Kidney capillary endothelial cell (primary cell): ENCODE measurements around the gene GVQW3.
A peak's percentile ranks its signal among the peaks of the same experiment; 100 is the strongest.

Source experiments
- DNase-seq: peaks from one replicate; pipeline ENCODE4 v3.0.0-alpha.2; 2018; ENCODE audit warnings: low spot score

GVQW3 gene

DNA sequence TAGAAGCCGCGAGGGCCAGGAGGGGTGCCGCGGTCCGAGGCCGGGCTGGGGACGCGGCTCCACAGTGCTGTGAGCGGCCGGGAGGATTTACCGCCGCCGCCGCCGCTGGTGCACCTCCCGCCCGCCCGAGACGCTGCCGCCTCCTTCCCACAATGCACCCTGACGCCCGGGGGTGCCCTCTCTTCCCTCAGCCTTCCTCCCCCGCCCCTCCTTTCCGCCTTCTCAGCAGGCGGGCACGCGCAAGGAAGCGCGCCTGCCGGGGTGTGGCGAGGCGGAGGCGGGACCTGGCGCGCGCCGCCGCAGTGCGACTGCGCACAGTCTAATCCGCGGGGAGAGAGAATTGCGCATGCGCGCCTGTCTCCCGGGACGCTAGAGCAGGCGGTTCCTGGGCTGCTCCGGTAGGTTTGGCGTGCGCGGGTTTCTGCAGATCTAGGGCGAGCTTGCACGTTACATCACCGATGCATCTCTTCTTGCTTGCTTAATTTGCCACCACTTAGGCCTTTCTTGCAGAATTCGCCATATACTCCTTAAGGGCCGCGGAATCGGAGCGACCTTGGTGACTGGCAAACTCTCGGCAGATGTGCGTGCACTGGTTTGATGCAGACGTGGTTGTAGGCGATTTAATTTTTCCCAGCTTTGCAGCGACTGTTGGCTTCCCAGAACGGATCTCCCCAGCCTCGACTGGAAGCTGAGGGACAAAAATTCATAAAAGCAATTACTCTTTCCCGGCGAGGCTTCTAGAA lies at the start of gene GVQW3, which contains the start of gene THAP12:
Gene GVQW3, plus strand, starts transcription at position 347 of the 743 bp plus-strand sequence. CDS start 506 bp downstream, outside the sequence.
Gene THAP12, minus strand, starts transcription at position 156 of the 743 bp plus-strand sequence. CDS start 296 bp downstream, outside the sequence.
- DNase-seq, result peak; percentile 98

DNA sequence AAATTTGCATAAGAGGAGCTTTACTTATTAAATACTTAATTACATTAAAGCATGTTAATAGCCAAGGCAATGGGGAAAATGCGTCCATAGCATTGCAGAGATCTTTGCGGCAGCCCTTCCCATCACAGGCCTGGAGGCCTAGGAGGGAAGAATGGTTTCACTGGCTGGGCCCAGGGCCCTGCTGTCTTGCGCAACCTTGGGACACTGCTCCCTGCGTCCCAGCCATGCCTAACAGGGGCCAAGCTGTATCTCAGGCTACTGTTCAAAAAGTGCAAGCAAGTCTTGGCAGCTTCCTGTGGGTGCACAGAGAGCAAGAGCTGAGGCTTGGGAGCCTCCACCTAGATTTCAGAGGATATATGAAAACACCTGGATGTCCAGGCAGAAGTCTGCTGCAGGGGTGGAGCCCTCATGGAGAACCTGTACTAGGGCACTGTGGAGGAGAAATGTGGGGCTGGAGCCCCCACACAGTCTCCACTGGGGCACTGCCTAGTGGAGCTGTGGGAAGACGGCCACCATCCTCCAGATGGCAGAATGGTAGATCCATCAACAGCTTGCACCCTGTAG lies 46.2 kb upstream of the GVQW3 start:
- no peak for DNase-seq

DNA sequence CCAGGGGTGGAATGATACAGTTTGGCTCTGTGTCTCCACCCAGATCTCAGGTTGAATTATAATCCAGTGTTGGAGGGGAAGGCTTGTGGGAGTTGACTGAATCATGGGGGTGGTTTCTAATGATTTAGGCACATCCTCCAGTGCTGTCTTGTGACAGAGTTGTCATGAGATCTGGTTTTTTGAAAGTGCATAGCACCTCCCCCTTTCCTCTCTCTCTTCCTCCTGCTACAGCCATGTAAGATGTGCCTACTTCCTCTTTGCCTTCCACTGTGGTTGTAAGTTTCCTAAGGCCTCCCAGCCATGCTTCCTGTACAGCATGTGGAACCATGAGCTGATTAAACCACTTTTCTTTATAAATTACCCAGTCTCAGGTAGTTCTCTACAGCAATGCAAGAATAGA lies 45.3 kb upstream of the GVQW3 start:
- DNase-seq, result no peak

DNA sequence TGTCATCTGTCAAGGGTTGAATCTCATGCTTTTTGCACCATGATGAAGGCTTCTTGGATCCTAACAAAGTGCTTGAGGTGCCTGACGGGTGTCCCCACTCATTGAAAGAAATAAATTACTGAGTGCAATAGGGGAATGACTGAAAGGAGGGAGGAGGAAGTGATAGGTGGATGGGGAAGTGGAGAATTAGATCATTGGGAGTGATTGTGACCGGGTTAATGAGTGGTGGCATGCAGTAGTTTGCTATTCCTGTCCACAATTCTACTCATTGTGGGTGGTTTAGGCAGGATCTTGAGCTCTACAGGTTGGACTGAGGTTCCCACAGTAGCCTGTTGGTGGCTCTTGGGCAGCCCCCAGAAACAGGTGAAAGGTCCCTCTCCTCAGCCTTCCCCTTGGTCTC lies 44.5 kb upstream of the GVQW3 start:
- no peak for DNase-seq

DNA sequence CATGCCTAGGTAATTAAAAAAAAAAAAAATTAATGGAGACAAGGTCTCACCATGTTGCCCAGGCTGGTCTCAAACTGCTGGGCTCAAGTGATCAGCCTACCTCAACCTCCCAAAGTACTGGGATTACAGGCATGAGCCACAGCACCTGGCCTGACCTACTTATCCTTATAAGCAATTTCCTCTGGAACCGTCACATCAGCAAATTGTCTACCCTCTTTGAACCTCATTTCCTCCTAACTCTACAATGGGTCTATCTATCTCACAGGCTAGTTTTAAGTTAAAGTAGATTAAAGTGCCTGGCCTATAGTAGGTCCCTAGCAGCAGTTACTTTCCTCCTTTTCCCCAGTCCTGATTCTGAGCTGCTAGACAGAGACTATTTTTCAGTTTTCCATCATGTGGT lies 43.7 kb upstream of the GVQW3 start:
- no peak for DNase-seq

DNA sequence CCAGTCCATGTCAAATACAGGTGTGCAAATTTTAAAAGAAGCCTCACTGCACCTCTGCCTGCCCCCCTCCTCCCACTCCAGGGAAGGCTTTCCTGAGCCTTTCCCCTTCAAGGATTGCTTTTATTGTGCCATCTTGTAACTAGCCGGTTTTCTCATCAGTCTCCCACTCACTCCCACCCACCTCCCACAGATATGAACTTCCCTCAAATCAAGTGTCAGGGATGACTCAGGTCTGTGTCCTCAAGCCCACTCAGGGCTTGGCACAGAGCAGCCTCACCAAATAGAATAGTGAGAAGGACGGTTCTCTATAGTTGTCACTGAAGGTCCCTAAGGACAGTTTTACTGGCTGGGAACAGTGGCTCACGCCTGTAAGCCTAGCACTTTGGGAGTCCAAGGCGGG lies 43.2 kb upstream of the GVQW3 start:
- DNase-seq, result no peak

DNA sequence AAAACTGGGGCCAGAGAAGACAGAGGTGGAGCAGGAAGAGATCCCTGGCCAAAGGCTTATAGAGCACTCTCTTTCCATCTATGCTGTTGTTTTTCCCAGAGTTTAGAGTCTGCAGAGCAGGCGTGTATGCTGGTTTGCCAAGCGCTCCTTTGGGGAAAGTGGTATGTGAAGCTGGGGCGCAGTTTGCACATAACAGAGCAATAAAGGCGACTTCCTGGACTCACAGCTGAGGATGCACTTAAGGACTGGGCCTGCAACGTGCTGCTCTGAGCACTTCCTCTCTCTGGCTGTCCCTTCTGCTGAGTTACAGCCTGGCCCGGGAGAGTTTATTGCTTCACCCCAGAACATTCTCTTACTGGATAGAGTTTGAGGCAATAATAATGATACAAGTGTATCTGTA lies 41.9 kb upstream of the GVQW3 start:
- DNase-seq, result no peak

DNA sequence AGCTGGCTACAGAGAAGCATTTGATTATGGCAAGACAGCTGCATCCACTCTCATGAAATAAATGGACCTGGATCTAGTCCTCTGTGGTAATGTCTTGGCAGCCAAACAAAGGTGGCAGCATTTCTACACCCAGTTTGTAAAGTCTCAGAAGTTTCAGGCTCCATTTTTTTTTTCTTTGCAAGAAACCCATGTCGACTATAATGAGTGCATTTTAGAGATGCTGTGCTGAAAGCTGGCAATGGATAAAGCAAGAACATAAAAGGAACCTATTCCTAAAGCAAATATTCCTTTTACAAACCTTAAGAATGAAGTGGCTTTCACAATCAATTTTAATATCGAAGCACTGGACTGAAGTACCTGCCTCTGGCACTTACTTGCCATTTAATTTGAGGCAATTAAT lies 33.7 kb upstream of the GVQW3 start:
- no peak for DNase-seq

DNA sequence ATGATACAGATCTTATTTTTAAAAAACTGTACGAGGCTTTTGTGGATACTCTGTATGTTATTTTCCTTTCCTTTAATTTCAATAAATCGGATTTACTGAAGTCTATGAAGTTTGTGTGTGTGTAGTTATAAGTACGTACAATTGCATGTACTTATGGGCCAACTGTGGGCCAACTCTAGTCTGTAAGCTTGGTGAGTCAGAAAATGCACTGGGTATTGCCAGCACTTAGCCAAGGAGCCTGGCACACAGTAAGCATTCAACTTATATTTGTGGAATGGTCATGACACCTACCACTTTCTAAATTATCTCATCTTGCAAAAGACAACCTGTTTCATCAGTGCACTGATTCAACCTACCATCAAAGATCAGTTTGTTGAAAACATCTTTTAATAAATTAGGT lies 32.8 kb upstream of the GVQW3 start:
- DNase-seq, result no peak

DNA sequence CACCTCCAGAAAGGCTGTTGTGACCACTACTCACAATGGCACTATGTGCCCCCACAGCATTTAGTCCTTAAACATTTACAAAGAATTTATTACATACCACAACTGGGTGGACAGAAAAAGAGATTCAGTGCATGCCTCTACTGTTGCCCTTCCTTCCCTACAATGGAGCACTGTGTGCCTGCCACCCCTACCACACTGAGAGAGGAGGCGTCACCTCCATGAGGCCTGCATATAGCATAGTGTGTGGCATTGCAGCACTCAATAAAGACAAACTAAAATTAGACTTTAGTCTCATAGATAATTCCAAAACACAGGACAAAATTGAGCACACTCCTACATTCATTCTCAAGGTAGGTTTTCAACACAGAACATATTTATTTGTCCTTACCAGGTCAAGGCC lies 26.0 kb upstream of the GVQW3 start:
- no peak for DNase-seq

DNA sequence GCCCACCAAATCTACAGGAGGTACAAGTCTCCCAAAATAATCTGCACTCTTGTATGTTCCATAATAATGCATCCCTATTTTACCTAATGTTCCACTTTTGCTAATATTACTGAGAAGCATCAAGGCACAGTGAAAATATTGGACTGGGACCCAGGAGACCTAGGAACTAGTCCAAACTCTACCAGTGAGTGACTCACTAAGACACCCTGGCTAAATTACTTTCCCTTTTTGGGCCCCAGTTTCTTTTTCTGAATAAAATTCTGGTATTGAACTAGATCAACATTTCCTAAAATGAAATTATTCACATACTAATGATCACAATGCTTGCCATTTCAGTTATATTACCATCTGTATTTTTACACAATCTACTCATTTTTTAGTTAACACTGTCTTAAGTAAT lies 19.7 kb upstream of the GVQW3 start:
- no peak for DNase-seq

DNA sequence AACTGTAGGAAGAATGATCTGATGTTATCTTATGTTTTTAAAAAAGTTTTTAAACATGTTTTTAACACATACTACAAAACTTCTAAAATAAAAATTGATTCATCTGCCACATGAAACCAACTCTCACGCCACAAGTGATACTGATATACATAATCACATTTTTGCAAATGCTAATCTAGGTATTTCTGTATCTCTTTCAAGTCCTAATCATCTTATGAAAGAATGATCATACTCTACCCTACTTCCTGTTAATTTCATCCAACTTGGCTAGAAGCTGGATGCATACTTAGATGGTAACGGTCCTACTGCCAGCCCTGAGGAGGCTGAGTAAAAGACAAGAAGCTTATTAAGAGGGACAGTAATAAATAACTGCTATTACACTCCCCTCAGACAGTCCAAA lies 19.3 kb upstream of the GVQW3 start:
- DNase-seq, result no peak

DNA sequence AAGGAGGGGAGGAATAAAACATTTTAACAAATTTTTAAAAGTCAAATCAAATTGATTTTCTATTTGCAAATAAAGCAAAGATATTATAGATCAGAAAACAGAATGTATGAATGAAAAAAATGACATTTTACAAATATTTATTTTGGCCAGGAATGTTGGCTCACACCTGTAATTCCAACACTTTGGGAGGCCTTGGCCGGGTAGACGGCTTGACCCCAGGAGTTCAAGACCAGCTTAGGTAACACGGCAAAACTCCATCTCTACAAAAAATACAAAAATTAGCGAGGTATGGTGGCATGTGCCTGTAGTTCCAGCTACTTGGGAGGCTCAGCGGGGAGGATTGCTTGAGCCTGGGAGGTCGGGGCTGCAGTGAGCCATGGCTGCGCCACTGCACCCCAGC lies 18.4 kb upstream of the GVQW3 start:
- DNase-seq, result no peak

DNA sequence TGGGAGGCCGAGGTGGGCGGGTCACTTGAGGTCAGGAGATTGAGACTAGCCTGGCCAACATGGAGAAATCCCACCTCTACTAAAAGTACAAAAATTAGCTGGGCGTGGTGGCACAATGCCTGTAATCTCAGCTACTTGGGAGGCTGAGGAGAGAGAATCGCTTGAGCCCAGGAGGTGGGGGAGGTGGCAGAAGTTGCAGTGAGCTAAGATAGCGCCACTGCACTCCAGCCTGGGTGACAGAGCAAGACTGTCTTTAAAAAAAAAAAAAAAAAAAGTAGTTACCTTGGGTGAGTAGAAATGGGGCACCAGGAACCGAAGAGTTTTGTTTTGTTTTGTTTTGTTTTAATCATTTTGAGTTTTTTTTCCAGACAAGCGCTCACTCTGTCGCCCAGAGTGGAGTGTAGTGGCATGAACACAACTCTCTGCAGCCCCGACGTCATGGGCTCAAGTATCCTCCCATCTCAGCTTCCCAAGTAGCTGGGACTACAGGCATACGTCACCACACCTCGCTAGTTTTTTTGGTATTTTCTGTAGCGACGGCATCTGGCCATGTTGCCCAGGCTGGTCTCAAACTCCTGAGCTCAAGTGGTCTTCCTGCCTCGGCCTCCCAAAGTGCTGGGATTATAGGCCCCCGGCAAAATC lies 16.0 kb upstream of the GVQW3 start:
- DNase-seq, result no peak

DNA sequence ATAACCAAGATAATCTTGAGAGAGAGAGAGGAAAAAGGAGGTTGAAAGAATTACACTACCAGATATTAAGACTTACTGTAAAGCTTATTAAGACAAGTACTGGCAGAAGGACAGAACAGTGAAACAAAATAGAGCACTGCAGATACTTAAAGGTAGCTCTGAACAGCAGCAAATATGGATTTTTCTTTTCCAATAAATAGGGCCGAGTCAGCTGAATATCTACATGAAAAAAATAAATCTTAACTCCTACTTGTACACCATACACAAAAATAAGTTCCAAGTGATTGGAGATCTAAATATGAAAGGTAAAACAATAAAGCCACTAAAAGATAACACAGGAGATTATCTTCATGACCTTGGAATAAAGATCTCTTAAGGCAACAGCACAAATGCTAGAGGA lies 12.6 kb upstream of the GVQW3 start:
- no peak for DNase-seq

DNA sequence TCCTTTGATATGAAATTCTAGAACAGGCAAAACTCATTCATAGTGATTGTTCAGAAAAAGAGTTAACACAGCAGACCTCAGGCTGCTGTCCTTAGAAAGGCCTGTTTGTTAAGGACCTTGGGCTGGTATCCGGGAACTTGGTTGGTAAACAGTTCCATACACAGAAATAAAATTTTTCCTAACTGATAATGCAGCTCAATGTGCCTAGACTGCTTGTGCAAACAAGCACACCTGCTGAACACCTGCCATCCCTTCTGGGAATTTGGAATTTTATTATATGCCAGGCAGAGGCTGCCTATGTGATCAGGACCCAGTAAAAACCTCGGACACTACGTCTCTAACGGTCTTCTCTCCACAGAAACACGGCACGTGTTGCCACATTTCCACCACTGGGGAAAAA lies 11.7 kb upstream of the GVQW3 start:
- no peak for DNase-seq

DNA sequence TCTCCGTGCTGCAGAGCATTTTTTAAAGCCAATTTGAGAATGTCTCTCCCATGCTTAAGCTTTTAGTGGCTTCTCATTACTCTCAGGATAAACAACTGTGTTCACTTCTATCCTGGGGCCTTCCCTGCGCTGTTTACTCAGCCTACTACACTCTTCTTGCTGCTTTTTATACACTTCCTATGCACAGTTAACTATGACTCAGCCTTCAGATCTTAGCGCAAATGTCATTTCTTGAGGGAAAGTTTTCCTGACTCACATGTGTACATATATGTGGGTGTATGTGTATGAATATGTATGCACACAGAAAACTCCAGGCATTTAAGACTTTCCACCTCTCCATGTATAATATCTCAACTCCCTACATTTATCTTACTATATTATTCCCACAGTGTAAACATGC lies 10.0 kb upstream of the GVQW3 start:
- peak; percentile 65 for DNase-seq

DNA sequence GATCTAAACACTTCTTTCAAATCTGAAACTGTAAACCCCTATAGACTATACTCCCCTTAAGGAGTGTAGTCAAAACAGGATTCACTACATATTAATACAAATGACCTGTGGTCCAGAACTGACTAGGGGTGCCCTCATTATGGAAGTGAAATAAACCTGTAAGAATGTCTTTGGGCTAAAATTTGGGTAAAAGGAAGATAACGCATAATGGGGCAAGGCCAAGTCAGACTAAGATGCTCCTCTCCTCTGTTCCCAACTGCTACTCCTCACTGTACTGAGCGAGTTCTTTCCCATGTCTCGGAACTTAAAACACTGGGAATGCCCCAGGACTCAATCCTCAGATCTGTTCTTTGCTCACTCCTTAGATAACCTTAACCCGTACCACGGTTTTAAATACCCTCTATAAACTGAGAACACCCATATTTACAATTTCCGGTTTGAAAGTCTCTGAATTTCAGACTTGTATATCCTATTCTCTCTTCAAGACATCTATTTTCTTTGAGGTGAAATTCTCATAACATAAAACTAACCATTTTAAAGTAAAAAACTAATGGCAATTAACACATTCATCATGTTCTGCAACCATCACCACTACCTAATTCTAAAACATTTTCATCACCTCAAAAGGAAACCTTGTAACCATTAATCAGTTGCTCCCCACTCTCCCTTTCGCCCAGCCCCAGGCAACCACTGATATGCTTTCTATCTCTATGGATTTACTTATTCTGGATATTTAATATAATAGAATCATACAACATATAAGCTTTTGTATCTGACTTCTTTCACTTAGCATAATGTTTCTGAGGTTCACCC lies 4.2 kb upstream of the GVQW3 start:
- no peak for DNase-seq

DNA sequence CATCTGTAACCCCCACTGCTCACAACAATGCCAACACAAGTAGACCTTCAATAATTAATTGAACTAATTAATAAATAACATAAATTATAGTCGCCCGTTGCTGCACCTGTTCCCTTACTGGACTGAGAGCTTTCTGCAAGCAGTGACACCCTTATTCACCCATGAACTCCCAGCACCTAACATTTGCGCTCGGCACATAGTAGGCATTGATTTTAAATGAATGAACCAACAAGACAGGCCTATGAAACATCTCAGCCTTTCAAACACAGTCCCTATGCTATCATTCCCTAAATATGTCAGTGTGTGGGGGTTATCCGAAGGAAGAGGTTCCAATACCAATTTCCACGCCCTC lies 1.3 kb upstream of the GVQW3 start:
- no peak for DNase-seq

DNA sequence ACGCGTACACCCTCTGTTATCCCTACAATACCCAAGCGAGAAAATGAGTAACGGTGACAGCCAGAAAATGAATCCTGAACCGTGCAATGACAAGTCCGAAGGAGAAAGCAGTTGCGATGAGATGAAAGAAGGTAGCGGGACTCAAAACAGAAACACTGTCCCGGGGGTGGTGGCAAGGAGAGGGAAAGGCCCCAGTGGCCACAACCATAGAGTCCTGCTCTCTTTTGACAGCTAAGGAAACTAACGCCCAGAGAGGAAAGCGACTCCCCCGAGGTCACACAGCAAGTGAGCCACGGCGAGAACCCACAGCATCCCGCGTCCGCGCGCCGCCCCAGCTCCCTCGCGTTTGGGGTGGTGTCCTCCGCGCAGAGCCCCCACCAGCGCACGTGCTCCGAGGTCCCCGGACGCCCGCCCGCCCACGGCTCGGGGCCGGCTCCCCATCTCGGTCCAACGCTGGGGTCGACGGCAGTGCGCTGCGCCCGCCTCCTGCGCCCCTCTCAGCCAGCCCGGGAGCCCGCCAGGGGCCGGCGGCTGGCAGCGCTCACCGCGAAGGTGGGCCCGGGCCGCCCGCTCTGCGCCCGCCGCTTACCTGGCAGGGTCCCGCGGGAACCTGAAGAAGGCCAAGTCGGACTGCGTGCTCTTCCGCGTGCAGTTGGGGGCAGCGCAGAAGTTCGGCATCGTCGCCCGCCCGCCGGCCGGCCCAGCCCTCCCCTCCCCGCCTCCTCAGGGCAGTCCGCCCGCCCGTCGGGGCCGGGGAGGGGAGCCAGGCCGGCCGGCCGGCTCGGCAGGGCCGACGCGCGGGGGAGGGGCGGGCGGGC lies 755 bp upstream of the GVQW3 start:
- peak; percentile 10 for DNase-seq

DNA sequence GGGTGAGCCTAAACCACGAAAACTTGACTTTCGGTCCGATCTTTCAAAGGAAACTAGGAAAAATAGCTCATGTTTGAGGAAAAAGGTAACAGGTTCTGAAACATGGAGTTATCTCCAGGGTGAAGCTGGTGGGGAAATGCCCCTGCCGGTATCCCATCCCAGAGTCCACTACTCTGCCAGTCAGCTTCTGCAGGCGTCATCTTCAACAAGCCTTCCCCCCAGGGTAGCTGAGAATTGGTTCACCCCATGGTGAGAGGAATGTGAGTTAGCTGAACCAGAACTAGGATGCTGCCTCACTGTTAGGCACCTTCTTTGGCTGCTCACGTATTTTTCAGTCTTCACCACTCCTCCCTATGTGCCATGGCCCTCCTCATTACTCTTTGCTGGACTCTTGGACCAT lies 1.1 kb downstream of the GVQW3 start:
- DNase-seq, result no peak

DNA sequence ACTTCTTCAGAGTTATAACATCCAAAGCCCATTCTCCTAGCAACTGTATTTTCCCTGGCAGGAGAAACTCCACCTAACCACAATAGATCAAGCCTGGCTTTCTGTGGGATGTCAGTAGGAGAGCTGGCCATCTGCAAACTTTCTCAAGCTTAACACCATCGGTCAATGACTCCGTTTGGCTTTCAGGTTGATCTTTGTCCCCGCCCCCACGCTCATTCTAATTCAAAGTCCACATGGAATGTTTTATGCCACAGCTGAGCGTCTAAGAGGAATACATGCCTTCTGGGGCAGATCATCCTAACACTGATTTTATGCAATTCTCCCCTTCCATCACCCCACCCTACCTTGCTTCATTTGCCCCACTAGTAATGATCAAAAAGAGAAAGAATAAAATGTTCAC lies 4.8 kb downstream of the GVQW3 start:
- DNase-seq, result no peak
